Natural killer cell (primary cell): ENCODE measurements around the gene KCNA4. TPM values are rescaled to one million over a fixed set of nuclear protein-coding genes. Genes with fewer than 3 reads are reported as not detected.

Experiments used
- ATAC-seq, 3 donors: fragments of 150-1000 bp in 2 of 3; fragments of 200-7000 bp in 1 of 3; cut with Tn5 transposase; 1 replicate in 1 of 3; 2 replicates in 2 of 3; pipeline ENCODE4 v1.10.0; 2021; ENCODE audit warnings: mild to moderate bottlenecking in 2 of 3, moderate library complexity in 2 of 3
- DNase-seq, 2 donors: peaks; one replicate each; pipeline versions ENCODE4 v3.0.0 to v3.0.0-alpha.2; 2013 to 2021; ENCODE audit warnings: mixed read lengths in 1 of 2
- H3K27ac ChIP-seq: one replicate; pipeline ENCODE4 v1.5.1; 2013; ENCODE audit warnings: mild to moderate bottlenecking, low read length
- H3K27me3 ChIP-seq: one replicate; pipeline ENCODE4 v1.6.1; 2013; ENCODE audit warnings: low read length; ENCODE audit not compliant: control insufficient read depth, insufficient read depth
- H3K36me3 ChIP-seq: one replicate; pipeline ENCODE4 v1.6.1; 2013; ENCODE audit warnings: low read length; ENCODE audit not compliant: control insufficient read depth, insufficient read depth
- H3K4me1 ChIP-seq: one replicate; pipeline ENCODE4 v1.6.1; 2013; ENCODE audit warnings: low read length; ENCODE audit not compliant: control insufficient read depth, insufficient read depth
- H3K4me3 ChIP-seq: one replicate; pipeline ENCODE4 v1.5.1; 2013; ENCODE audit warnings: low read length
- H3K9me3 ChIP-seq: one replicate; pipeline ENCODE4 v1.6.1; 2013; ENCODE audit warnings: low read length; ENCODE audit not compliant: control insufficient read depth, insufficient read depth
- H3K27ac Mint-ChIP-seq, 2 donors: one replicate each; pipeline ENCODE4 v1.8.0; 2022; ENCODE audit warnings: mild to moderate bottlenecking in 2 of 2, mixed read lengths in 2 of 2, moderate library complexity in 1 of 2
- H3K27me3 Mint-ChIP-seq, 2 donors: one replicate each; pipeline ENCODE4 v1.8.0; 2022; ENCODE audit warnings: low read depth in 2 of 2, mixed read lengths in 2 of 2
- H3K36me3 Mint-ChIP-seq: one replicate; pipeline ENCODE4 v1.8.0; 2022; ENCODE audit warnings: mixed read lengths
- H3K4me1 Mint-ChIP-seq, 2 donors: one replicate each; pipeline ENCODE4 v1.8.0; 2022; ENCODE audit warnings: mixed read lengths in 2 of 2
- H3K4me3 Mint-ChIP-seq: one replicate; pipeline ENCODE4 v1.8.0; 2022; ENCODE audit warnings: mild to moderate bottlenecking, moderate library complexity, mixed read lengths
- H3K9me3 Mint-ChIP-seq, 2 donors: one replicate each; pipeline ENCODE4 v1.8.0; 2022; ENCODE audit warnings: mixed read lengths in 2 of 2
- CTCF ChIP-seq: fragments of 200-600 bp; IDR thresholded peaks from one replicate; pipeline ENCODE4 v1.8.0; 2022; ENCODE audit warnings: antibody characterized with exemption
- WGBS: methylation state at CpG from one replicate; pipeline ENCODE4 v1.1.7; 2013; ENCODE audit warnings: missing lambda C conversion rate; ENCODE audit not compliant: insufficient coverage; 5-methylcytosine and 5-hydroxymethylcytosine counted together
- intact Hi-C: fragments of 100-400 bp; cut with micrococcal nuclease; formaldehyde crosslinking; loops from one replicate; pipeline ENCODE4 v1.14.2; 2022
- total RNA-seq, 4 donors: library from RNA; stranded (reverse); fragments of 120-200 nt in 1 of 4; gene quantifications; one replicate each; pipeline versions ENCODE4 v1.2.3 to v1.2.4, GENCODE V29; 2013 to 2022

The KCNA4 gene
- not detected for total RNA-seq
- not detected for total RNA-seq (2013)

GRCh38 chr11:30016588-30017363, at the start of gene KCNA4:
Gene KCNA4 (minus strand): TSS chr11:30017030. CDS start chr11:30012678, 4,352 bp downstream.
- peaks cover 4 to 5% of the 10 kb centered on the region in 2 donors for H3K9me3 Mint-ChIP-seq
- H3K27ac ChIP-seq = no peak within 1 kb of the TSS
- DNase-seq (no peak), ATAC-seq (no peak)
- 6% methylated on average over 50 of the region's 50 CpGs for WGBS
- H3K4me1 Mint-ChIP-seq = no peaks in the 10 kb centered on the region
- intact Hi-C loops = no loop called here
- no peaks in the 10 kb centered on the region for H3K36me3 Mint-ChIP-seq
- no peak for TF ChIP-seq CTCF
- no peaks in the 10 kb centered on the region for H3K36me3 ChIP-seq
- no peak within 1 kb of the TSS for H3K27ac Mint-ChIP-seq
- H3K27me3 Mint-ChIP-seq = peaks cover 19 to 21% of the 10 kb centered on the region in 2 donors
- H3K4me3 ChIP-seq = no peak within 1 kb of the TSS
- peaks cover 6% of the 10 kb centered on the region for H3K4me1 ChIP-seq
- peaks cover 9% of the 10 kb centered on the region for H3K9me3 ChIP-seq
- H3K27me3 ChIP-seq = peaks cover 11% of the 10 kb centered on the region
- no peak within 1 kb of the TSS for H3K4me3 Mint-ChIP-seq

- intact Hi-C loops = no loop called here
- H3K27me3 Mint-ChIP-seq = no peaks in the 10 kb centered on the region
- Histone ChIP-seq H3K9me3 (no peaks in the 10 kb centered on the region), H3K27me3 (no peaks in the 10 kb centered on the region), H3K4me1 (no peaks in the 10 kb centered on the region), H3K36me3 (no peaks in the 10 kb centered on the region), H3K27ac (no peak overlapping the region), H3K4me3 (no peak overlapping the region)
- no peak overlapping the region for H3K27ac Mint-ChIP-seq
- no peak for DNase-seq
- H3K36me3 Mint-ChIP-seq = no peaks in the 10 kb centered on the region
- WGBS = 68% methylated on average over 3 of the region's 4 CpGs
- no peaks in the 10 kb centered on the region for H3K4me1 Mint-ChIP-seq
- TF ChIP-seq CTCF = no peak
- ATAC-seq = no peak
- no peak overlapping the region for H3K4me3 Mint-ChIP-seq
- peaks cover 19 to 26% of the 10 kb centered on the region in 2 donors for H3K9me3 Mint-ChIP-seq
Observed at GRCh38 chr11:30062103-30062502, 45.3 kb upstream of the KCNA4 start.

- Histone ChIP-seq H3K27me3 (no peaks in the 10 kb centered on the region), H3K4me3 (no peak overlapping the region), H3K9me3 (no peaks in the 10 kb centered on the region), H3K4me1 (no peaks in the 10 kb centered on the region), H3K27ac (no peak overlapping the region), H3K36me3 (no peaks in the 10 kb centered on the region)
- Mint-ChIP-seq H3K4me3 (no peak overlapping the region), H3K9me3 (peaks cover 10 to 11% of the 10 kb centered on the region in 2 donors), H3K27me3 (no peaks in the 10 kb centered on the region), H3K4me1 (no peaks in the 10 kb centered on the region), H3K36me3 (no peaks in the 10 kb centered on the region), H3K27ac (no peak overlapping the region)
- no peak for TF ChIP-seq CTCF
- DNase-seq (no peak), ATAC-seq (no peak)
- intact Hi-C loops = no loop called here
- 80% methylated on average over 1 of the region's 2 CpGs for WGBS
Observed at GRCh38 chr11:30059172-30059815, 42.5 kb upstream of the KCNA4 start.
